PC-3 (cell line): Measurements from ENCODE around the gene SLC9A9.
"Not testable (repeated sequence)": the region's sequence is repeated elsewhere in the genome, so short reads cannot be mapped to it uniquely, and the experiment has no call there.

ENCODE experiments used
- EZH2phosphoT487 ChIP-seq: fragments of 300-600 bp; sonication (generic); IDR thresholded peaks from 2 replicates; pipeline ENCODE4 v1.6.1; 2018; ENCODE audit warnings: mild to moderate bottlenecking, antibody characterized with exemption, low read length, borderline replicate concordance
- TF ChIP-seq, protein P1 (sequence below): fragments of 300-600 bp; sonication (generic); conservative IDR thresholded peaks from 2 replicates; pipeline ENCODE4 v1.5.1; 2017; ENCODE audit warnings: antibody characterized with exemption, low read depth, mild to moderate bottlenecking, low read length

DNA sequence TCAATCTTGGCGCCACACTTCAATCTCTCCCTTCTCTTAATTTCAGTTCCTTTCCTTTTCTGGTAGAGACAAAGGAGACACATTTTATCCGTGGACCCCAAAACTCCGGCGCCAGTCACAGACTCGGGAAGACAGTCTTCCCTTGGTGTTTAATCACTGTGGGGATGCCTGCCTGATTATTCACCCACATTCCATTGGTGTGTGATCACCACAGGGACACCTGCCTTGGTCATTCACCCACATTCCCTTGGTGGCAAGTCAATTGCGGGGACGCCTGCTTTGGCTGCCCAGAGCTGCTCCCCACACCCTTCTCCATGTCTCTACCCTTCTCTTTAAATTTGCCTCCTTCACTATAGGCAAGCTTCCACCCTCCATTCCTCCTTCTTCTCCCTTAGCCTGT lies 50.1 kb downstream of the SLC9A9 start:
- TF ChIP-seq, protein P1, sequence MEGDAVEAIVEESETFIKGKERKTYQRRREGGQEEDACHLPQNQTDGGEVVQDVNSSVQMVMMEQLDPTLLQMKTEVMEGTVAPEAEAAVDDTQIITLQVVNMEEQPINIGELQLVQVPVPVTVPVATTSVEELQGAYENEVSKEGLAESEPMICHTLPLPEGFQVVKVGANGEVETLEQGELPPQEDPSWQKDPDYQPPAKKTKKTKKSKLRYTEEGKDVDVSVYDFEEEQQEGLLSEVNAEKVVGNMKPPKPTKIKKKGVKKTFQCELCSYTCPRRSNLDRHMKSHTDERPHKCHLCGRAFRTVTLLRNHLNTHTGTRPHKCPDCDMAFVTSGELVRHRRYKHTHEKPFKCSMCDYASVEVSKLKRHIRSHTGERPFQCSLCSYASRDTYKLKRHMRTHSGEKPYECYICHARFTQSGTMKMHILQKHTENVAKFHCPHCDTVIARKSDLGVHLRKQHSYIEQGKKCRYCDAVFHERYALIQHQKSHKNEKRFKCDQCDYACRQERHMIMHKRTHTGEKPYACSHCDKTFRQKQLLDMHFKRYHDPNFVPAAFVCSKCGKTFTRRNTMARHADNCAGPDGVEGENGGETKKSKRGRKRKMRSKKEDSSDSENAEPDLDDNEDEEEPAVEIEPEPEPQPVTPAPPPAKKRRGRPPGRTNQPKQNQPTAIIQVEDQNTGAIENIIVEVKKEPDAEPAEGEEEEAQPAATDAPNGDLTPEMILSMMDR = not testable (repeated sequence)
- not testable (repeated sequence) for TF ChIP-seq EZH2phosphoT487
